ENCODE data around the gene FBXL14.

DNA sequence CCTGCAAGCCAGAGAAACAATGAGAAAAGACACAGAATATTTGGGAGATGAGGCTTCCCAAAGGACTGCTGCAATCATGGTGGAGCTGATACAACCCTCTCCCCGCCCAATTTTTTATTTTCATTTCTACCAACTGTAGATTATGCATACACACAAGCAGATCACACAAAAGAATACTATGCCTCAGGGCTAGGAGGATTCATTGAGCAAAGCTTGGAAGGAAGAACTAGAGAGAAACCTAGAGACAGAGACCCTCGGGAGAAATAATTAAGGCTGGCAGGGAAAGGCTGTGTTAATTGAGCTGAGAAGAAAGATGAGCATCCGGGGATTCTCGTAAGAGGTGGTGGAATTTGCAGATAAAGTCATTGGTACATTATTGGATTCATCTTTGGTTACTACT is 24.8 kb upstream of the FBXL14 start:
- TF ChIP-seq, protein P1, sequence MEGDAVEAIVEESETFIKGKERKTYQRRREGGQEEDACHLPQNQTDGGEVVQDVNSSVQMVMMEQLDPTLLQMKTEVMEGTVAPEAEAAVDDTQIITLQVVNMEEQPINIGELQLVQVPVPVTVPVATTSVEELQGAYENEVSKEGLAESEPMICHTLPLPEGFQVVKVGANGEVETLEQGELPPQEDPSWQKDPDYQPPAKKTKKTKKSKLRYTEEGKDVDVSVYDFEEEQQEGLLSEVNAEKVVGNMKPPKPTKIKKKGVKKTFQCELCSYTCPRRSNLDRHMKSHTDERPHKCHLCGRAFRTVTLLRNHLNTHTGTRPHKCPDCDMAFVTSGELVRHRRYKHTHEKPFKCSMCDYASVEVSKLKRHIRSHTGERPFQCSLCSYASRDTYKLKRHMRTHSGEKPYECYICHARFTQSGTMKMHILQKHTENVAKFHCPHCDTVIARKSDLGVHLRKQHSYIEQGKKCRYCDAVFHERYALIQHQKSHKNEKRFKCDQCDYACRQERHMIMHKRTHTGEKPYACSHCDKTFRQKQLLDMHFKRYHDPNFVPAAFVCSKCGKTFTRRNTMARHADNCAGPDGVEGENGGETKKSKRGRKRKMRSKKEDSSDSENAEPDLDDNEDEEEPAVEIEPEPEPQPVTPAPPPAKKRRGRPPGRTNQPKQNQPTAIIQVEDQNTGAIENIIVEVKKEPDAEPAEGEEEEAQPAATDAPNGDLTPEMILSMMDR (IDR thresholded peaks at IDR 0.05), result no peak
- no peak for TF ChIP-seq POLR2AphosphoS5 (IDR thresholded peaks at IDR 0.05)

All from prostate gland (tissue), 2 donors.